Breast epithelium (tissue), 3 donors: ENCODE data around the gene TBC1D22B.

Experiments used
- POLR2A ChIP-seq: fragments of 450-650 bp; IDR thresholded peaks from one replicate; pipeline ENCODE4 v1.6.1; 2016; ENCODE audit warnings: antibody characterized with exemption, mild to moderate bottlenecking, moderate library complexity
- POLR2AphosphoS5 ChIP-seq, 3 donors: sonication (generic); formaldehyde crosslinking; IDR thresholded peaks; one replicate each; pipeline ENCODE4 v1.6.1; 2017; ENCODE audit warnings: antibody characterized with exemption in 3 of 3
- TF ChIP-seq, protein P1 (sequence below), 3 donors: fragments of 450-650 bp; IDR thresholded peaks; one replicate each; pipeline ENCODE4 v1.5.1; 2016 to 2017; ENCODE audit warnings: antibody characterized with exemption in 3 of 3, mild to moderate bottlenecking in 3 of 3, moderate library complexity in 3 of 3

DNA sequence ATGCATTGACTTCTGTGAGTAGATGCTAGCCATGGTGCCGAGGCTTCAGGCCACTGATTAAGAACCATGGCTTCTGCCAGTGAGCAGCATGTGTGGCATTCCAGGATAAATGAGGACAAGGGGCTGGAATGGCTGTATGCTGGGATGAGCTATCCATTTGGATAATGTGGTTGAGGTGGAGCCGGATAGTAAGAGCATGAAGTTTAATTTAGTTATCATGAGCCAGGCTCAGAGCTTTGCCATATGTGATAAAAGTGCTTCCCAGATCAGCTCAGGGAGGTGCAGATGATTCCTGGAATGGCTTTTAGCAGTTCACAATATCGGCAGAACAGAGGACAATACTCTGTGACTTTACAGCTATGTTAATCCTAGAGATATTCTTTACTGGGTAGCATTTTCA, 61.6 kb downstream of the TBC1D22B start:
- TF ChIP-seq, protein P1, sequence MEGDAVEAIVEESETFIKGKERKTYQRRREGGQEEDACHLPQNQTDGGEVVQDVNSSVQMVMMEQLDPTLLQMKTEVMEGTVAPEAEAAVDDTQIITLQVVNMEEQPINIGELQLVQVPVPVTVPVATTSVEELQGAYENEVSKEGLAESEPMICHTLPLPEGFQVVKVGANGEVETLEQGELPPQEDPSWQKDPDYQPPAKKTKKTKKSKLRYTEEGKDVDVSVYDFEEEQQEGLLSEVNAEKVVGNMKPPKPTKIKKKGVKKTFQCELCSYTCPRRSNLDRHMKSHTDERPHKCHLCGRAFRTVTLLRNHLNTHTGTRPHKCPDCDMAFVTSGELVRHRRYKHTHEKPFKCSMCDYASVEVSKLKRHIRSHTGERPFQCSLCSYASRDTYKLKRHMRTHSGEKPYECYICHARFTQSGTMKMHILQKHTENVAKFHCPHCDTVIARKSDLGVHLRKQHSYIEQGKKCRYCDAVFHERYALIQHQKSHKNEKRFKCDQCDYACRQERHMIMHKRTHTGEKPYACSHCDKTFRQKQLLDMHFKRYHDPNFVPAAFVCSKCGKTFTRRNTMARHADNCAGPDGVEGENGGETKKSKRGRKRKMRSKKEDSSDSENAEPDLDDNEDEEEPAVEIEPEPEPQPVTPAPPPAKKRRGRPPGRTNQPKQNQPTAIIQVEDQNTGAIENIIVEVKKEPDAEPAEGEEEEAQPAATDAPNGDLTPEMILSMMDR (IDR thresholded peaks at IDR 0.05) = no peak
- TF ChIP-seq POLR2A (no peak), POLR2AphosphoS5 (IDR thresholded peaks at IDR 0.05) (no peak)
